Transverse colon (tissue), 3 donors: ENCODE data around the gene INSYN2B.

ENCODE experiments used
- CTCF ChIP-seq, 5 experiments: fragments of 200-600 bp in 3 of 5; fragments of 450-650 bp in 2 of 5; sonication (generic) in 3 of 5; IDR thresholded peaks; 1 replicate in 2 of 5; 2 replicates in 3 of 5; pipeline ENCODE4 v1.5.1; 2016 to 2017; ENCODE audit warnings: antibody characterized with exemption in 5 of 5, inconsistent platforms in 3 of 5, mild to moderate bottlenecking in 2 of 5, moderate library complexity in 1 of 5
- POLR2A ChIP-seq: fragments of 450-650 bp; IDR thresholded peaks from one replicate; pipeline ENCODE4 v1.6.1; 2016; ENCODE audit warnings: antibody characterized with exemption, mild to moderate bottlenecking, moderate library complexity

GRCh38 chr5:169893010-169893409, 87.3 kb downstream of the INSYN2B start:
- TF ChIP-seq CTCF (IDR thresholded peaks at IDR 0.05): no peak
- no peak for TF ChIP-seq POLR2A
